ENCODE data around the gene CKS1B.
A peak's percentile ranks its signal among the peaks of the same experiment; 100 is the strongest.
"Not testable (repeated sequence)": the region's sequence is repeated elsewhere in the genome, so short reads cannot be mapped to it uniquely, and the experiment has no call there.

The CKS1B gene

DNA sequence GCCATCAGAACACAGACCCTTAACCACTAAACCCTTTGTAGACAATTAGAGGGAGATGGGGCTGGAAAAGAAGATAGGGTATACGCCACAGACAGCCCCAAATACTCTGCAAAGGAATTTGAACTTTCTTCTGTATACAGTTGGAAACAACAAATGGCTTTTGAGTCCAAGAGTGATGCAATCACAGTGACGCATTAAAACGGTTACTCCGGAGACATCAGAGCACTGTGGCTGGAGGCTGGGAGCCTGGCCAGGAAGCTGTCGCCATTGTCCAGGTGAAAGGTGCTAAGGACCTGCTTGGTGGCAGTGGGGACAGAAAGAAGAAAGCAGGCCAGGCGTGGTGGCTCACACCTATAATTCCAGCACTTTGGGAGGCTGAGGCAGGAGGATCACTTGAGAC, 12.8 kb downstream of the CKS1B start:
- DNase-seq (ENCODE audit: low read depth in 2 of 2), result no peak

DNA sequence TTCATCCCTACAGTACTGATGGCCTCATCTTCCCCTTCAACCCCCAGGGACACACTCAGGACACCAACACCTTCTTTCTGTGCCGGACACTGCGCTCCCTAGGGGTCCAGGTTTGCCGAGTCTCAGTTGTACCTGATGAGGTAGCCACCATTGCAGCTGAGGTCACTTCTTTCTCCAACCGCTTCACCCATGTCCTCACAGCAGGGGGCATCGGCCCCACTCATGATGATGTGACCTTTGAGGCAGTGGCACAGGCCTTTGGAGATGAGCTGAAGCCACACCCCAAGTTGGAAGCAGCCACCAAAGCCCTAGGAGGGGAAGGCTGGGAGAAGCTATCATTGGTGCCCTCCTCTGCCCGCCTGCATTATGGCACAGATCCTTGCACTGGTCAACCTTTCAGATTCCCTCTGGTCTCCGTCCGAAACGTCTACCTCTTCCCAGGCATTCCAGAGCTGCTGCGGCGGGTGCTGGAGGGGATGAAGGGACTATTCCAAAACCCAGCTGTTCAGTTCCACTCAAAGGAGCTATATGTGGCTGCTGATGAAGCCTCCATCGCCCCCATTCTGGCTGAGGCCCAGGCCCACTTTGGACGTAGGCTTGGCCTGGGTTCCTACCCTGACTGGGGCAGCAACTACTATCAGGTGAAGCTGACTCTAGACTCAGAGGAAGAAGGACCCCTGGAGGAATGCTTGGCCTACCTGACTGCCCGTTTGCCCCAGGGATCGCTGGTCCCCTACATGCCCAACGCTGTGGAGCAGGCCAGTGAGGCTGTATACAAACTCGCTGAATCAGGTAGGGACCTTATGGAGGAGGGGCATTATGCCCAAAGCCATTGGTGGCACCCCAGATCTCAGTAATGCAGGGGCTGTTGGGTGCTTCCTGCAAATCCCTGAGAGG, 13.8 kb downstream of the CKS1B start:
- no peak for DNase-seq (ENCODE audit: low read depth in 2 of 2)

DNA sequence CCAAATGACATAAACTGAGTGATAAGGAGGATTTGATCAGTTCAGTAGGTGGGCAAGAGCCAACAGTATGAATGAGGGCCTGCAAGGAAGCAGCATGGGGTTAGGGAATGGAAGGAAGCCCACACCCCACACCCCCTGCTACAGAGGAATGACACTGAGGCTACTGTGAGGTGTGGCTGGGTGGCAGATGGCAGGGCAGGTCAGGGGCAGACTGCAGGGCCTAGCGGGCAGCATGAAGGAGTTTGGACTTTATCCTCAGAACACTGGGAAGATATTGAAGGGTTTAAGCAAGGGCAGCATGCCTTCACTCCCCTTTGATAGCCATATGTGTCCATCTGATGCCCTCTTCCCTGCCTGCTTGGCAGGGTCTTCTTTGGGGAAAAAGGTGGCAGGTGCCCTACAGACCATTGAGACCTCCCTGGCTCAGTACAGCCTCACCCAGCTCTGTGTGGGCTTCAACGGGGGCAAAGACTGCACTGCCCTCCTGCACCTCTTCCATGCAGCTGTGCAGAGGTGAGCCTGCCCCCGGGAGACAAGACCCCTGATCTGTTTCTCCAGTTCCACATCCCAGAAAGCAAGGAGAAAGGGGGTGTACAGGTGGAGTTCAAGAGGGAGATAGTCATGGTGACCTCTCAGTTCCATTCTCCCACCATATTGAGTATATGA, 14.8 kb downstream of the CKS1B start:
- DNase-seq (ENCODE audit: low read depth in 2 of 2), result no peak

DNA sequence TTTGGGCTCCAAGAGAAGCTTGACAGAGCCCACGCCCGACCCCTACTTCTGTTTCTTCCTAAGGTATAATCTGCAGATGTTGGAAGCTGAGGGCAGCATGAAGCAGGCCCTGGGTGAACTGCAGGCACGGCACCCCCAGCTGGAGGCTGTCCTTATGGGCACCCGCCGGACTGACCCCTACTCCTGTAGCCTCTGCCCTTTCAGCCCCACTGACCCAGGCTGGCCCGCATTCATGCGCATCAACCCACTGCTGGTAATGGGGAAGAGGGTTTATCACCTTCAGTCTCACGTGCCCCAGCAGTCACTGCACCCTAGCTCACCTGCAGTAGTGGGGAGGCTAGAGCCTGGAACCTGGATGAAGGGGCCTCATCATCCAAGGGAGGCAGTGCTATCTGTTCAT, 15.8 kb downstream of the CKS1B start:
- DNase-seq (ENCODE audit: low read depth in 2 of 2), result no peak

DNA sequence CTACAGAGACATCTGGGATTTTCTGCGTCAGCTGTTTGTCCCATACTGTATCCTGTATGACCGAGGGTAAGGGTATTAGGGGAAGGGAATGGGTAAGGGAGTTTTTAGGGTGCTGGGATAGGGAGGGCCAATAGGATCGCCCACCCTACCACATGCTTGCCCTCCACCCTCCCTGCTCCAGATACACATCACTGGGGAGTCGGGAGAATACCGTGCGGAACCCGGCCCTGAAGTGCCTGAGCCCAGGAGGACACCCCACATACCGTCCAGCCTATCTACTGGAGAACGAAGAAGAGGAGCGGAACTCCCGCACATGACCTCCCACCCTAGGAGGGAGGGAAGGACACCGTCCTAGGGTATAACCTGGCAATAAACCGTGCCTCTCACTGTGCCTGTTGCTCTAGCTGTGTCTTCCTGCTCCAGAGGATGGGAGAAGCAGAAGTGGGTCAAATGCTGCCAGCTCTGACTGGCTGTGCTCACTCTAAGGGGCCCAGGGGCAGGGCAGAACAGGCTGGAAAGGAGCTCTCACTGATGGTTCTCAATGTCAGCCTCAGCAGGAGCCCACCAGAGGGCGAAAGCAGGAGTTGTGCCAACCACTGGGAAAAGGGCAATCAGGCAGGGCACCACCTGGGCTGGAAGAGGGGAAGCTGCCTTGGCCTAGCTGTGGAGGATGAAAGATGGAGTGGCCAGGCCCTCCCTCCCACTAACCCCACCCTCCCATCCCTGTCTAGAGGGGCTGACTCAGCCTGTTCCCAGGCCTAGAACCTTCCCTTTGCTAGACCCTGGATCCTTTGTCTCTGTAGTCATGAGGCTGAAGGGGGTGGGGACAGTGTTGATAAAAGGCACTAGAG, 18.5 kb downstream of the CKS1B start:
- no peak for DNase-seq (ENCODE audit: low read depth in 2 of 2)

DNA sequence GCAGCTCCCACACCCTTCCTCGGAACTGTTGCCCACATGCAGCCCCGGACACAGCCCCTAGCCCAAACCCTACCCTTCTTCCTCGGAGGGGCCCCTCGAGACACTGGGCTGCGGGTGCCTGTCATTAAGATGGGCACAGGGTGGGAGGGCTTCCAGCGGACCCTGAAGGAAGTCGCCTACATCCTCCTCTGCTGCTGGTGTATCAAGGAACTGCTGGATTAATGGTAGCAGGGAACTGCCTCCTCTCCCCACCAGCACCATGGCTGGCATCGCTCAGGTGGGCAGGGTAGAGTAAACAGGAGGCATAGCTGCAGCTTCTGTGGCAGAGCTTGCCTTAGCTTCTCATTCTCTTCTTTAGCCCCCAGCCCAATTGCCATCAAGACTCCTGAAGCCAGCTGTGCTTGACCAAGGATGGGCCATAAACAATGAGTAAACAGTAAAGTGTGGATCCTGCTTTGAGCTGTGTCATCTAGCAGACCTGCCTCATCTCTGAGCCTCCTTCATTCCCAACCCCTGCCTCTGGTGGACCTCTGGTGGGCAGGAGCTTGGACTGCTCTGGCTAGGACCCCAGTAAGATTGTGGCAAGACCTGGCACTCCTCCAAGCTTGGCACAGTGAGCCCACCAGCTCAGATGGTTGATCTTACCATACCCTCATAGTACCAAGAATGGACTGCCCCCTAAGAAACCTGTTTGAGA, 19.2 kb downstream of the CKS1B start, which contains the start of gene LENEP:
Gene LENEP, plus strand, starts transcription at position 15 of the 697 bp plus-strand sequence. Its CDS starts 22 bp downstream, at position 37.
- no peak for DNase-seq (ENCODE audit: low read depth in 2 of 2)

DNA sequence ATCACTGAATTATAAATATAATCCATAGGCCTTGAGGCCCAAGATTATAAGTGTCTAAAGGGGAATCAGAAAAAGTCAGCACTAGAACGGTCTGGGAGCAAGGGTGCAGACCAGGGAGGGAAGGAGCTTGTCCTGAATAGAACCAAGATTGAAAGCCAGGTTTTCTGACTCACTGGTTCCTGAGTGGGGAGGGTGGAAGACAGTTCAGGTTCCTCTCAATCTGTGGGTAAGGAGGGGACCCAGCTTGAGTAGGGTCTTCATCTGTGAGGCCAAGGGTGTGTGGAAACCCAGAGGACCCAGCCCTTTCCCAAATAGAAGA, 19.7 kb downstream of the CKS1B start:
- DNase-seq (ENCODE audit: low read depth in 2 of 2), result no peak

DNA sequence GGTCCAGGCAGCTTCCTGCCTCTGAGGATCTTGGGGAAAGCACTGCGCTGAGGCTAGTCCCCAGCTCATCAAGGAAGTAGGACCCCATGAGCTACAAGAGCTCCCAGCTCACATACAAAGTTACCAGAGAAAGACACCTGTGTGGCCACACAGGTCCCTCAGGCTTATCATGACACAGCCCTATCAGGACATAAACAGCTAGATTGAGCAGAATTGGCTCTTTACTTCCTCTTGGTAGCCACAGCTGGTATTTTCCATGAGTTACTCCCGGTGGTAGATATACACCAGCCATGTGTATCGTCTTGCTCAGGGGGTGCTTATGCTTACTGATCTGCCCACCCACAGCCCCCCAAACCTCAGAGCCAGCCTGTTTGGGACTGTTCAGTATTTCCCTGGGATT, 20.1 kb downstream of the CKS1B start:
- DNase-seq (ENCODE audit: low read depth in 2 of 2), result no peak

DNA sequence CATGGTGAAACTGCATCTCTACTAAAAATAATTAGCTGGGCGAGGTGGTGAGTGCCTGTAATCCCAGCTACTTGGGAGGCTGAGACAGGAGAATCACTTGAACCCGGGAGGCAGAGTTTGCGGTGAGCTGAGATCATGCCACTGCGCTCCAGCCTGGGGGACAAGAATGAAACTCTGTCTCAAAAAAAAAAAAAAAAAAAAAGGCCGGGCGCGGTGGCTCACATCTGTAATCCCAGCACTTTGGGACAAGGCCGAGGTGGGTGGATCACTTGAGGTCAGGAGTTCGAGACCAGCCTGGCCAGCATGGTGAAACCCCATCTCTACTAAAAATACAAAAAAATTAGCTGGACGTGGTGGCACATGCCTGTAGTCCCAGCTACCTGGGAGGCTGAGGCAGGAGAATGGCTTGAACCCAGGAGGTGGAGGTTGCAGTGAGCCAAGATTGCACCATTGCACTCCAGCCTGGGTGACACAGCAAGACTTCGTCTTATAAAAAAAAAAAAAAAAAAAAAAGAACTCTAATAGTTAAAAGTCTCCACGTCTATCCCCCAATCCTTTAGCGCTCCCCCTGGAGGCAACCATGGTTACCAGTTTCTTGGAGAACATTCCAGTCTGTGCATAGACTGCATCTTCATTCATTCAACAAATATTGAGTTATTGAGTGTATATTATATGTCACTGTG, 21.0 kb downstream of the CKS1B start:
- DNase-seq (ENCODE audit: low read depth in 2 of 2), result not testable (repeated sequence)

DNA sequence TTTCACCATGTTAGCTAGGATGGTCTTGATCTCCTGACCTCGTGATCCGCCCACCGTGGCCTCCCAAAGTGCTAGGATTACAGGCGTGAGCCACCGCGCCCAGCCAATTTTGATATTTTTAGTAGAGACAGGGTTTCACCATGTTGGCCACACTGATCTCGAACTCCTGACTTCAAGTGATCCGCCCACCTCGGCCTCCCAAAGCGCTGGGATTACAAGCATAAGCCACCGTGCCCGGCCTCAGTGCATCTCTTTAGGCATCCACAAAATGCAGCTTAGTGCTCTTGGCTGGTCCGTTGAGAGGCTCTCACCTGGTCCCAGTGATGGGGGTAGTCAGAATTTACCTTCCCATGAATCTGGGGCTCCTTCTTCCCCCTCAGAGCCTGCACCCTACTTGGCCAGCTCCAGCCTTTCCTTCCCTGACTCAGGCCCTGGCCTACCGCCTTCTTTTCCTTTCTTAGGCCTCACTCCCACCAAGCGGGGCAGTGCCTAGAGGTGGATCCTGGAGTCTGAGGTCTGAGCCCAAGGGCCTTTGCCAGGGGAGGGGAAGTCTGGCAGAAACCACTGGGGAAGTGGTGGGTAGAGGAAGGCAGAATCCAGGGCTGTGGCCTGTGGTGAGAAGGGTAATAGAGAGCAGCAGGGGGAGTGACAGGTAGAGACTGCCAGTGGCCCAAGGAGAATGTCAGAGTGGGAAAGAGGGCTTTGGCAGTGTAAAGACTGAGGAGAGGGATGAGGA, 22.7 kb downstream of the CKS1B start:
- DNase-seq (ENCODE audit: low read depth in 2 of 2), result no peak

DNA sequence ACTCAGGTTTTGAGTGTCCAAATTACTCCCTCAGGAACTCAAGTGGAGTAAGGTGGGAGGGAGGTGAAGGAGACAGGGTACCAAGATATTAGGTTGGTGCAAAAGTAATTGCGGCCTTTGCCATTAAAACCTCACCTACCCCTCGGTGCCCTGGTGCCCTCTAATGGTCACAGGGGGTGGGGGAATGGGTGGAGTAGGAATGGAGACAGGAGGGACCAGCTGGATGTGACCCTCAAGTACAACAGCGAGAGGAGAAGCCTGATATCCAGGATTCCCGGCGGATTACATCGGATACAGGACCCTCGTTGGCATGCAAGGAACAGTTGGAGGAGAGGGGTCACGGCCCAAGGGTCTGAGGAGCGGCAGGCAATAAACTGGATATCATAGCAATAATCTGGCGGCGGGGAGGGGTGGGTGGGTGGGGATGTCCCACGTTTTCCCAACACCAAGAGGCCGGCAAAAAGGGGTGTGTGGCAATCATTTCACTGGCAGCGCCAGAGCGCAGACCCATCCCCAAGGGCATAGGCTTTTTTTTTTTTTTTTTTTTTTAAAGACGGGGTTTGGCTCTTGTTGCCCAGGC, 23.8 kb downstream of the CKS1B start:
- no peak for DNase-seq (ENCODE audit: low read depth in 2 of 2)

DNA sequence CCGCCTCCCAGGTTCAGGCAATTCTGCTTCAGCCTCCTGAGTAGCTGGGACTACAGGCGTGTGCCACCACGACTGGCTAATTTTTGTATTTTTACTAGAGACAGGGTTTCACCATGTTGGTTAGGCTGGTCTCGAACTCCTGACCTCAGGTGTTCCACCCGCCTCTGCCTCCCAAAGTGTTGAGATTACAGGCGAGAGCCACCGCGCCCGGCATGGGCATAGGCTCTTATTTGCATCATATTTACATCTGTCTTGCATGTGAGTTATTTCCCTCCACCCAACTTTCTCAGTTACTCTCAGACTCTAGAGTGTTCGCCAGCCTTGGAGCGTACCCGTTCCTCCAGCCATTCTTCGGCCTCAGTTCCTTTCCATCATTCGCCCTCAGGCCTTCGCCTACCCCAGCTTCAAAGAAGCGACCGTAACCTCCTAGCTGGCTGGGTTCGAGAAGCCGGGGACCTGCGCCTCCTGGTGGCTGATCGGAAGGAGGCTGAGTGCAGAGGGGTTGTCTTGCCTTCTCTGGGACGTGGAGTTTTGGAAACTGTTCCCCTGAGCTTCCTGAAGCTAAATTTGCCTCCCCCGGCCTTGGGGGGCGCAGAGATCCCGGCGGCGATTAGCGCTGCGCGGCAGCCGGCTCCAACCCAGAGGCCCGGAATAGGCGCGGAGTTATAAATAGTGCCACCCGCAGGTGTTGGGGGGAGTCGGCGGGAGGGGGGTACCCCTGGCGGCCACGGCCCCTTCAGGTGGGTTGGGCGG, 24.5 kb downstream of the CKS1B start:
- peak; percentile 67 to 74 for DNase-seq (ENCODE audit: low read depth in 2 of 2)

DNA sequence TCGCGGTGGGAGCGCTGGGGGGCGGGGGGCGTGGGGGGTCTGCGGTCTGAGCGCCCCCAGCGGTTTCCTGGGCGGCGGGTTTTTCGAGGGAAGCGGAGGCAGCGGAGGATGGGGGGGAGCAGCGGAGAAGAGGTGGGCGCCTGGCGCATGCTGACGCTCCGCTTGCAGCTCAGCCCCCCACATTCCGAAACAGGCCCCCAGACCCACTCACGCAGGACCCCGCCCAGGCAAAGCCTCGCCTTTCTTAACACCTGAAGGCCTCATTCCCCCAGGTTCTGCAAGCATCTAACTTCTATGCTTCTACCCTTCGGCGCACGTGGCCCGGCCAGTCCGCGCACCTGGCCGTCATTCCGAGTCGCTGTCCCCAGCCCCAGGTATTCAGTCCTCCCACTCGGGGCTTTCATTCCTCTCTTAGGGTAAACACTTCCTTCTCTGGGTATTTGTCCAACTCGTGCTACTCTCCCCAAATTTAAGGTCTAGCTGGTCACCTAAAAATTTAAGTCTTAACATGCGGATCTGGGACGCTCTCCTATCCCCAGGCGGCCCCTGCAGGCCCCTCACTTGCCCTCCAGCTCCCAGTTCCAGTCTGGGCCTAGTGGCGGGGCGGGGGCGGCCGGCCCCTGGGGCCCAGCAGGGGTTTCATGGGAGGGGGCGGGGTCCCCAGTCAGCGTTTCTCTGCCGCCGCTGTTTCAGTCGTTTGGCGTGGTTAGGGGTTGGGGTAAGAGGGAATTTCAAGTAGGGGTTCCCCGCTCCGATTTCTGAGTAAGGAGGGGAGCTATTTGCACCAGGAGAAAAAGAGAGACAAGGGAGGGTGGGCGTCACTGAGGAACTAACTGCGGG, 25.3 kb downstream of the CKS1B start:
- peak in 1 of 2 donors; percentile 67 for DNase-seq (ENCODE audit: low read depth in 2 of 2)

DNA sequence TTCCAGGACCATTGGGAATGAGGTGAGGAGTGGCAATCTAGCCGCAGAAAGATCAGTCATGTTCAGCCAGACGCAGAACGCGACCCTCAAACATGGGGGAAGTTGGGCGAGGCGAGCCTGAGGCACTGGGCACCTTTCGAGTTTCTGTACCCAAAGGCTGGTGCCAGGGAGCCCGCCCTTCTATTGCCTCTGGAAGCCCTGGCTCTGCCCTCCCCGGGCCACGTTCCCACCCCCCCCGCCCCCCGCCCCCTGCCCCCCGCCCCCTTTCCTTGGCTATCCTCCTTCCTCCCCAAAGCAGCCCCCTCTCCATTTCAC, 25.9 kb downstream of the CKS1B start:
- DNase-seq (ENCODE audit: low read depth in 2 of 2), result no peak

DNA sequence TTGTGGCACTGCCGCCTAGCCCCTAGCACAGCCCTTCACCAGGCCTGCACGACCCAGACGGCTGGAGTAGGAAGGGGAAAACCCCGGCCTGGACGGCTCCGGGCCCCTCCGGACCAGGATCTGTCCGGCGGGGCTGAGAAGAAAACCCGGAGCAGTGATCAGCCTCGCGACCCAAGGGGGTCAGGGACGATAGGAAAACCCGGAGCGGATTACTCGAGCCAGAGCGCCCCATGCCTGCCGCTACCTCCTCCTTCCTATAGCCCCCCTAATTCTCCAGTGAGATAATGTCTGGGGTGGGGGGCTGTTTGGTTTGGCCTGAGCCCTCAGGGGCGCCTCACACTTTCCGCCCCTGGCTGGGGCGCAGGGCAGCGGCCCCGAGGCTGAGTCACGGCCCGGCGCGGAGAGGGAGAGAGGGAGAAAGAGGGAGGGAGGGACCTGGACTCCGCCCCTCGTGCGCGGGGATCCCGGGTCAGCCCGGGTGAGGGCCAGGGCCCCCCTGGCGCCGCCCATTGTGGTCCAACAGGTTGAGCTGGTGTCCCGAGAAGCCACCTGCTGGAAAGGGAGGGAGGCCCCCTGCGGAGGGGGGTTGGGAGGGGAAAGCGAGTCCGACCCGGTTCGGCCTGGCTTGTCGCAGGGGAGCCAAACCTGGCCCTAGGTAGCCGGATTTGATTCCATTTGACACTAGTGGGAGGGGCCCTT, 26.4 kb downstream of the CKS1B start:
- DNase-seq (ENCODE audit: low read depth in 2 of 2), result peak; percentile 60 to 79

DNA sequence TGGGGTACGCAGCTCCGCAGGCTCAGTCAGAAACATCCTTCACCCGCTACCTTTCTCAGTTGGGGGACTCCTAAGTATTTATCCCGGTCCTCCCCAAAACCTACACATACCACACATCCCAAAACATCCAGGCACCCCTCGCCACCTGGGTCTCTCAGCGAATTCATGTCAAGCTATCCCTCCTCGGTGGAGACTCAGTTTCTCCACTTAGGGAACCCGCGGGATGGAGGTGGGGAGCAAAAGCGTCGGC, 26.9 kb downstream of the CKS1B start:
- DNase-seq (ENCODE audit: low read depth in 2 of 2), result no peak

DNA sequence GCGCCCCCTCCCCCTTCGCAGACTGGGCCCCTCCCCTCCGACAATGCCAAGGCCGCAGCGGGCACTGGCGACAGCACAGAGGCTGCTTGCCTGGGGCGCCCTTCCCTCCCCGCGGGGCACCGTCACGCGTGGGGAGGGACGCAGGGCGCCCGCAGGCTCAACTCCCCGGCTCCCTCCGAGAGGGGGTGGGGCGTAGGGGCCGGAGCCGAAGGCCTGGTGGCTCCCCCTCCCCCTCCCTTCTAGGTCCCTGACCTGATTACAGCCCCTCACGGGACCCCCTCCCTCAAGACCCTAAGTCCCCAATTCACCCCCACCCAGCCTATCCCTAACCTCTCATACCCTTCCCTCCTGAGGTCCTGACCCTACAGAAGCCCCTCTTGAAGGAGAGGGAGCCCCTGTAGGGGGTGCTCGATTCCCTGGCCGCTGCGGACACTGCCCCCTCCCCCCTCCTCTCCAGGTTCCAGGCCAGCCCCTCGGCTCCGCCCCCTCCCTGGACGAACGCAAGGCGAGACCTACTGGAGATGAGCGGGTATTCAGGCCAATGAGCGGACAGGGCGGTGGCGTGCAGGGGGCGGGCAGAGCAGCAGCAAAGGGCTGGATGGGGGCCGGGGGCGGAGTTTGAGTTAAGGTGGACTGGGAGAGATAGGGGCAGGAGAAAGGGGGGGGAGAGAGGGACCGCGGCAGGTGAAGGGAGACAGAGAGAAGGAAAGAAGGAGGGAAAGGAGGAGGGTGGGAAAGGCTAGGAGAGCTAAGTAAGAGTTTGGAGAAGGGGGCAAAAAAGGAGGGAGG, 27.4 kb downstream of the CKS1B start:
- DNase-seq (ENCODE audit: low read depth in 2 of 2), result peak; percentile 99

All from activated CD4-positive, alpha-beta T cell treated with anti-CD3 and anti-CD28 coated beads for 24 hours (primary cell).